ENCODE data around the gene ZNF81.
"Not testable (repeated sequence)": the region's sequence is repeated elsewhere in the genome, so short reads cannot be mapped to it uniquely, and the experiment has no call there.

ZNF81 gene

DNA sequence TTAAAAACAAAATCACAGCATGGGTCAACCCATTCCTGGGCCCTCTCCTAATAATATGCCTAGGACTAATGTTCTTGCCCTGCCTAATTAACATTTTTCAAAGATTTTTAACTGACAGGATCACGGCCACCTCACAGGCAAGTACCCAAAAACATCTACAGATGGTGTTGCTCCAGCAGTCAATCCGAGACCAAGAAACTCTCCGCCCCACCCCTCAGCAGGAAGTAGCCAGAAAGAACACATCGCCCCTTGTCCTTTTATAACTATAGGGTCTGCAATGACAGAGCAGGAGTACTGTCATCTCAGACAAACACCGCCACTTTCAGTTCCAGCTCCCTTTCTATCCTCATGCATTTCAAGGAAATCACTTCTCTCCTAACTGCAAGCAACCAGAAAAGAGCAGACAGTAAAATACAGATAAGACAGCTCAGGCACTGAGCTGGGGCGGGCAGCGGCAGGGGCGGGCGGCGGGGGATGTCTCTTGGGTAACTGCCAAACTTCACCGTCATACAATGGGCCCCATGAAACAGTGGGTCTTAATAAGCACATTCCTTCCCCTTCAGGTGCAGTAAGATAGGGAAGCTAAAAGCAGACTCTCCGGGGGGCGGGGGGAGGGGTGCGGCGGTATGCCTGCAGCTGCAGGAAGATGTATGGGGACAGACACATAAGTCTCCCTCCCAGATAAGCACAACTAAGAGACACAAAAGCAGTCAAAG is 99.7 kb downstream of the ZNF81 start:
- no peak for DNase-seq (ENCODE audit: low spot score)

DNA sequence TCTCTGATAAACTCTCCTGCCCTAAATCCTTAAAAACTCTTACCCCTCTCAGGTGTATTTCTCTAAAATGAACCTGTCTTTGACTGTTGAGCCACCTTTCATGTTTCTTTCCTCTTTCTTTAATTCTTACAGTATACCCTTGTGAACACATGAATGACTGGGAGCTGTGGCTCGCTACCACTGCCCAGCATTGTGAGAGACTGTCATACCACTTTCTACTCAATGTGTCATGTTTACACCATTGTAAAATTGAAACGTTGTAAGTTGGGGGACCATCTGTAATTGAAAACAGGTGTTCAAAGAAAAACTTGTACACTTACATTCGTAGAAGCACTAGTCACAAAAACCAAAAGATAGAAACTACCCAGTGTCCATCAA is 100.2 kb downstream of the ZNF81 start:
- DNase-seq (ENCODE audit: low spot score), result no peak

DNA sequence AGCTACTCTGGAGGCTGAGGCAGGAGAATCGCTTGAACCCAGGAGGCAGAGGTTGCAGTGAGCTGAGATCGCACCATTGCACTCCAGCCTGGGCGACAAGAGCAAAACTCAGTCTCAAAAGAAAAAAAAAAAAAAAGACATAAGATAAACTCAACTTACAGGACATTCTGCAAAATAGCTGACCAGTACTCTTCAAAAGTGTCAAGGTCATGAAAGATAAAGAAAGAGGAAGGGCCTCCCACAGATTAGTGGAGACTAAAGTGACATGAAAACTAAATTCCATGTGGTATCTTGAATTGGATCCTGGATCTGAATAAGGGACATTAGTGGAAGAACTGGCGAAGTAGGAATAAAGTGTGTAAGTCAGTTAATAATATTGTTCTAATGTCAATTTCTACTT is 103.7 kb downstream of the ZNF81 start:
- no peak for DNase-seq (ENCODE audit: low spot score)

DNA sequence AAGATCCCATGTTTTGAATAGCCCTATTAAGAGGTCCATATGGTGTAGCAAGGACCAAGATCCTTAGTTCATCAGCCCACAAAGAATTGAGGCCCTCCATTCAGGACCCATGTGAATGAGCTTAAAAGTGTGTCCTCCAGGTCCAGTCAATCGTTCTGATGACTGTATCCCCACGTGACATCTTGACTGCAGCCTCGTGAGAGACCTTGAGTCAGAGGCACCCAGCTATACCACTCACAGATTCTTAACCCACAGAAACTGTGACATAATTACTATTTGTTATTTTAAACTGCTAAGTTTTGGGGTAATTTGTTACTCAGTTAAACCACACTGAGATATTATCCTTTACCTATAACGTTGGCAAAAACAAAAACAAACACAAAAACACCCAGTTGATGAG is 104.7 kb downstream of the ZNF81 start:
- no peak for DNase-seq (ENCODE audit: low spot score)

DNA sequence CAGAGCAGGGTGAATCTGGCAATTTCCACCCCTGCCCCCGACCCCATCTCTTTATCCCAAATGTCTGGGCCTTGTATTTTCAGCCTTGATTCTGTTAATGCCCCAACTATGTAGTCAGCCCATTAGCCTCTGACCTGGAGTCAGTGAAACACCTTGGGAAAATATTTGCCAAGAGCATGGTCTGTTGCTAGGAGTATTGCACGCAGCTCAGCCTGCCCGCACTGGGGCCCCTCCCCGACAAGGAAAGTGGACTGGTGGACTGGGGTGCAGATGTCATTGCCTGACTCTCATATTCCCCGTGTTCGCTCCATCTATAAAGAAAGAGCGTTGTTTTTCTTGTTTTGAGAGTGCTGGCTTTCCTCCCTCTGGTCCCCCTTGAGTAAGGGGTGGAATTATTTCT is 118.6 kb downstream of the ZNF81 start:
- DNase-seq (ENCODE audit: low spot score), result not testable (repeated sequence)

DNA sequence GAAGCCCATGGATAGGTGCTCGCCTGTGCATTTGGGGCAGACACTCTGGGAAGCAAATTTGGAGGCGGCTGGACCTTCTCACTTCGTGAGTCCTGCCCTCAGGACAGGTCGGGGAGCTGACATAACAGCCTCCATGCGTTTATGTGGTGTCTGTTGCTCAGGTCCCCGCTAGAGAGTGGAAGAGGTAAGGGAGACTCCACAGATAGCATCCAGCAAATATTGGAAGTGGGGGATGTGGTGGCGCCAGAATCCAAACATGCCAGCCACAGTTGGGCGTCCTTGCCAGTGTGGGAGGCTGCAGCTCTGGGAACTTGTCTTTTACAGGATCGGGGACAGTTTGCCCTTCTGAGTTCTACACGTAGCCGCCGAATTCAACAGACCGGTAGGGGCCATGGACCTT is 119.3 kb downstream of the ZNF81 start:
- no peak for DNase-seq (ENCODE audit: low spot score)

DNA sequence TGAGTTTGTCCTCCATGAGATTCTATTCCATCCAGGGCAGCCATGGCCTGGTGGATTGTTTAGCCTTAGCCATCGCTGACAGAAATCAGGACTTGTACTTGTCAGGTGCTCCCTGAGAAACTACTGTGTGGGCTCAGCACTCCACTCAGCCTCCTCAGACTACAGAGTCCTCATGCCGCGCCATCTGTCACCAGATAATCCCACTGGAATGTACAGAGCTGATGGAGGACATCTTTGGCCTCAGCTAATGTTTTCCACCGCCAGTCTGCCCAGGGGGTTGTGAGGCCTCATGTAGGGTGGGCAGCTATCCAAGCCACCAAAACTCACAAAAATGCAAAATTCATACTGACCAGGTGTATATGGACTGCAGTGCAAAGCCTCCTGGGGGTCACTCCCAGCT is 121.5 kb downstream of the ZNF81 start:
- not testable (repeated sequence) for DNase-seq (ENCODE audit: low spot score)

DNA sequence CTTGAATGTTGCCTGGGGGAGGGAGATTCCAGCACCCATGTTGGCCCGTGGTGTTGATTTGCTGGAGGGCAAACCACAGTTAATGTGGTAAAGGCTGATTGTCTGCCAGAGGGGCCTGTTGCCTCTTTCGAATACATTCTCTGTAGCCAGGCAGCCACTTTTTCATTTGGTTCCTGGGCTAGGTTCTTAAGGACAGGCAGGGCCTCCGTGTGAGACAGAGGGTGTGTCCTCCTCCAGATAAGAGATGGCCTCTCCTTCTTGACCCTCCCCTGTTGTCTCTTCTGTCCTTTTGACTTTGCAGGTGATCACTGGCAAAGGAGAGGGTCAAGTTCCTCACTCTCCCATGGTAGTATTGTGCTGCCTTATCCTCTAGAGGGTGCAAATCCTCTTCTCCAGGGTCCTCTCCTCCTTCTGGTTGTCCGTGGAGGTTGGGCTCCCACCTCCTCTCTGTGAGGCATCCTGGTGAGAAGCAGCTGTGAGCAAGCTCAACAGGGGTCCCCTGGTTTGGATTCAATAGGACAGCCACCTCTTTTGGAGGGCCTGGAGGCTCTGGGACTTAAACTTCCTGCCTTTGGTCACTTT is 122.2 kb downstream of the ZNF81 start:
- DNase-seq (ENCODE audit: low spot score), result peak; percentile 15

DNA sequence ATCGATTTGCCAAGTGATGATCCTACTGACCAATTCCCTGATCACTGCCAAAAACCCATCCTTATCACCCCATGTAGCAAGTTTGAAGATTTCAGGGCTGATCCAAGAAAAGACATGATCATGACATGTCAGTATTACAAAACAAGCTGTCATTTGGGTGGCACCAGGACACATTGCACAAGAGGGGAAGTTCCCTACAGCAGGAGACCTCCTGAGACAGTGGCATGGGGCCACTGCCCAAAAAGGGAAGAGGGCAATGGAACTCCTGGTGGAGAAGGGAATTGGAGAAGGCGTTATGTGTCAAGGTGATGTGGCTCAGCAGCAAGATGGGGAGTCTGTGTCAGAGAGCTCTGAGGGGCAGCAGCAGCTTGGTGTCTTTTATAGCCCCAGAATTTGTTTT is 123.7 kb downstream of the ZNF81 start:
- DNase-seq (ENCODE audit: low spot score), result no peak

DNA sequence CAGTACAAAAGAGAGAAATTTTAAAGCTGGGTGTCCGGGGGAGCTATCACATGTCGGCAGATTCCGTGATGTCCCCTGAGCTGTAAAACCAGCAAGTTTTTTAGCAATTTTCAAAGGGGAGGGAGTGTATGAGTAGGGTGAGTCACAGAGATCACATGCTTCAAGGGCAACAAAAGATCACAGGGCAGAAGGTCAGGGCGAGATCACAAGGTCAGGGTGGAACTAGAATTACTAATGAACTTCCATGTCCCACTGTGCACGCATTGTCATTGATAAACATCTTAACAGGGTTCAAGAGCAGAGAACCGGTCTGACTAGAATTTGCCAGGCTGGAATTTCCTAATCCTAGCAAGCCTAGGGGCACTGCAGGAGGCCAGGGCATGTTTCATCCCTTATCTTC is 125.1 kb downstream of the ZNF81 start:
- DNase-seq (ENCODE audit: low spot score), result not testable (repeated sequence)

DNA sequence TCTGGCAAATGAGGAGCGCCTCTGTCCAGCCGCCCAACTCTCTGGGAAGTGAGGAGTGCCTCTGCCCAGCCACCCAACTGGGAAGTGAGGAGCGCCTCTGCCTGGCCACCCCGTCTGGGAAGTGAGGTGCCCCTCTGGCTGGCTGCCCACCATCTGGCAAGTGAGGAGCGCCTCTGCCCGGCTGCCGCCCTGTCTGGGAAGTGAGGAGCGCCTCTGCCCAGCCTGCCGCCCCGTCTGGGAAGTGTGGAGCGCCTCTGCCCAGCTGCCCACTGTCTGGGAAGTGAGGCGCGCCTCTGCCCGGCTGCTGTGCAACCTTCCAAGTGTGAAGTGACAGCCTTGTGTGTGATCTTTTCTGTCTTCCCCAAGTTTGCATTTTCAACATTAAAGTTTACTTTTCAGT is 128.8 kb downstream of the ZNF81 start:
- DNase-seq (ENCODE audit: low spot score), result not testable (repeated sequence)
